HuH-7.5 (cell line): ENCODE measurements around the gene CNOT4.
A peak's percentile ranks its signal among the peaks of the same experiment; 100 is the strongest.
"Not testable (repeated sequence)": the region's sequence is repeated elsewhere in the genome, so short reads cannot be mapped to it uniquely, and the experiment has no call there.

Experiments
- DNase-seq: peaks from one replicate; pipeline ENCODE4 v3.0.0; 2011; ENCODE audit warnings: low spot score

CNOT4 gene

GRCh38 chr7:135512135-135512887 lies 2.4 kb upstream of the CNOT4 start:
- peak; percentile 31 for DNase-seq

- no peak for DNase-seq
Observed at GRCh38 chr7:135510592-135511183, 786 bp upstream of the CNOT4 start.

GRCh38 chr7:135509589-135509838 lies 388 bp downstream of the CNOT4 start:
- DNase-seq = no peak

GRCh38 chr7:135508883-135509588 lies 866 bp downstream of the CNOT4 start:
- DNase-seq = peak; percentile 15

- no peak for DNase-seq
Observed at GRCh38 chr7:135501402-135501801, 8.5 kb downstream of the CNOT4 start.

DNA sequence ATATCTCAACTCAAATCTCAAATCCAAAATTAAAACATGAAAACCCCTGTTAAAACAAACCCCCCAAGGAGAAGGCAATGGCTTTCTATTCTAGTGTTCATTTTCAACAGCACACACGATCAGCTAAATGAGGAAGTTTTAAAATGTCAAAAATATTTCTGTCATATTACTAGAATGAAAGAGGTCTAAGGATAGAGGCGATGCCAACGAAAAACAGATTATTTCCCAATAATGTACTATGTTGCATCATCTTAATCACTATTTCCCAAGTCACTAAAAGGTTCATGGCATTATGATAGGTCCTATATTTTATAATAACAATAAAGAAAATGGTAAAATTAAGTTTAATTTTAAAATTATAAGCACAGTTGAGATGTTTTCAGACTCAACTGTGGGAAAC lies 10.1 kb downstream of the CNOT4 start:
- DNase-seq = no peak

DNA sequence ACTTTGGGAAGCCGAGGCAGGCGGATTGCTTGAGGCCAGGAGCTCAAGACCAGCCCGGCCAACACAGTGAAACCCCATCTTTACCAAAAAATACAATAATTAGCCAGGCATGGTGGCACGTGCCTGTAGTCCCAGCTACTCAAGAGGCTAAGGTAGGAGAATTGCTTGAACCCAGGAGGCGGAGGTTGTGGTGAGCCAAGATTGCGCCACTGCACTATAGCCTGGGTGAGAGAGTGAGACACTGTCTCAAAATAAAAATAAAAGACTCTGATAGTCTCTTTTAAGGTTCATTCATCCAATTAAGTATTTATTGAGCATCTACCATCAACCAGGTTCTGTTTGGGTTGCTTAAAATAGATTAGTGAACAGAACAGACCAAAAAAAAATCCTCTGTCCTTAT lies 12.7 kb downstream of the CNOT4 start:
- not testable (repeated sequence) for DNase-seq

DNA sequence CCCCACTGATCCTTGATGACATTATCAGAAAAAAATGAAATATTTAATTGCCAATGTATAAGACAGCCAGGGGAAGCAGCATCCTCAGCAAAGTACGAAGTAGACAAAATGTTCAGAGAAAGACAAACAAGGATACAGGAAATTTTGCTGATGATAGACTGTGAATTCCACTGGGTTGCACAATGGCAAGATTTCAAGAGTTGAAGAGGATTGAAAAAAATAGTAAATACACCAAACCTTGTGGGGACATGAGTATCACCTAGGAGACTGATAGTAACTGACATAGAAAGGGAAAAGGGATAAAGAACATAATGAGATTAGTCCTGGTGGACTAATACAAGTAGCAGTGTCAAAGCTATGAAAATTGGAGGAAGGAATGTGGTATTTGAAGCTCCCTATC lies 16.5 kb downstream of the CNOT4 start:
- no peak for DNase-seq

DNA sequence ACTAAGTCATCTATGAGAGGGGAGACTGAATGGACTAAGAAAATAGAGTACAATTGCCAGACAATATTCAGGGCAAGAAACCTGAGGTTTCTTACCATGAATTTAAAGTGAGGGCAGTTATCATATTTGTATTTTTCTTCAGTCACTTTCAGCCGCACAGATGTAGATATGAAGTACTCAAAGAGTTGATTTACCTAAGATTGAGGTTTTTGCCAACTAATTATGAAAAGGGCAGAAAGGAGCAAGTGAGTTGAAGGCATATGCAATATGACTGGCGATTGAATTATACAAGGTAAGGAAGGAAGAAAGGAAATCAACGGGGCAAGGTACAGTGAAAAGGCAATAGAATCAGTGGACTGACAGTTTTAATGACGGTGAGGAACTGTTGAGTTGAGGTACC lies 17.8 kb downstream of the CNOT4 start:
- no peak for DNase-seq

DNA sequence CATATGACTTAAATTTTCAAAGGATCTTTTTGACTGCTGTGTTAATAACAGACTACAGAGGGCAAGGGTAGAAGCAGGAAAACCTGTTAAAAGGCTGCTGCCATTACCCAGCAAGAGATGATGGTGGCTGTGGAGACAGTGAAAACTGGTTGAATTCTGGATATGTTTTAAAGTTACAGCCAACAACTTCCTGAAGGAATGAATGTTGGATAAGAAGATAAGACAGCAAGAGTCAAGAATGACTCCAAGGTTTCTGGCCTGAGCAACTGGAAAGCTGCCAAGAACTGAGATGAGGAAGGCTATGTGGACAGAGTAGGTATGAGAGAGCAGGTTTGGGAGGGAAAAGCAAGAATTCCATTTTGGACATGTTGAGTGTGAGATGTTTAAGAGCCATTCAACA lies 19.1 kb downstream of the CNOT4 start:
- no peak for DNase-seq

DNA sequence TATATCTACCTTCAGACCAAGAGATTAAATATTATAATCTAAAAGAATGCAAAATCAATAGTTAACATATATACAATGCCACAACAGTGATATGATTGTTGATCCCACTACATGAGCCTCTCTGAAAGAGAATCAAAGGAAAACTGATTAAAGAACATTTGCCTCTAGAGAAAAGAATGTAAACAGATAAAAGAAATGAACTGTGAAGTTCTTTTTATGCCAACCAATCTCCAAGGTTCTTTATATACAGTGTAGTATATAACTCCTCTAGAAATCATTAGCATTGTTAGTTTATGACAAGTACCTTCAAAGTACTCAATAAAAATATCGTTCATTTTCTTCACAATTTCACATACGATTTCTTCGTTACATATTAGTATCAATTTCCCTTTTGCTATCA lies 20.1 kb downstream of the CNOT4 start:
- no peak for DNase-seq

- DNase-seq = no peak
Observed at GRCh38 chr7:135486261-135486920, 23.5 kb downstream of the CNOT4 start.

DNA sequence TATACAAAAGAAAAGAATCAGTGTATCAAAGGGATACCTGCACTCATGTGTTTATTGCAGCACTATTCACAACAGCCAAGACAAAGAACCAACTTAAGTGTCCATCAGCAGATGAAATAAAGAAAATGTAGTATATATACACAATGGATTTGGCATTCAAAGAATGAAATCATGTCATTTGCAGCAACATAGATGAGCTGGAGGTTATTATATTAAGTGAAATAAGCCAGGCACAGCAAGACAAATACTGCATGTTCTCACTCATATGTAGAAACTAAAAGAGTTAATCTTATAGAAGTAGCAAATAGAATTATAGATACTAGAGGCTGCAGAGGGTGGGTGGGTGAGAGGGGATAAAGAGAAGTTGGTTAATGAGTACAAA lies 28.3 kb downstream of the CNOT4 start:
- DNase-seq = no peak

GRCh38 chr7:135480966-135481597 lies 28.8 kb downstream of the CNOT4 start:
- no peak for DNase-seq

DNA sequence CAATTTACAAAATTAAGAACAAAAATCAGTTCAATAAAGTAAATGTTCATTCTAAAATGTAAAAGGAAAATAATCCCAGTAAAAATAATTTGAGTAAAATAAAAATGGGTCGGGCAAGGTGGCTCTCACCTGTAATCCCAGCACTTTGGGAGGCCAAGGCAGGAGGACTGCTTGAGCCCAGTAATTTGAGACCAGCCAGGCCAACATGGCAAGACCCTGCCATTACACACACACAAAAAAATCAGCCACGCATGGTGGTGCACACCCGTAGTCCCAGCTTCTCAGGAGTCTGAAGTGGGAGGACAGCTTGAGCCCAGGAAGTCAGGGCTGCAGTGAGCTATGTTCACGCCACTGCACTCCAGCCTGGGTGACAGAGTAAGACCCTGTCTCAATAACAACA lies 34.4 kb downstream of the CNOT4 start:
- DNase-seq = no peak

- DNase-seq = not testable (repeated sequence)
Observed at GRCh38 chr7:135469705-135470104, 40.2 kb downstream of the CNOT4 start.

GRCh38 chr7:135467207-135467711 lies 42.6 kb downstream of the CNOT4 start:
- no peak for DNase-seq

- no peak for DNase-seq
Observed at GRCh38 chr7:135466442-135467206, 43.3 kb downstream of the CNOT4 start.

DNA sequence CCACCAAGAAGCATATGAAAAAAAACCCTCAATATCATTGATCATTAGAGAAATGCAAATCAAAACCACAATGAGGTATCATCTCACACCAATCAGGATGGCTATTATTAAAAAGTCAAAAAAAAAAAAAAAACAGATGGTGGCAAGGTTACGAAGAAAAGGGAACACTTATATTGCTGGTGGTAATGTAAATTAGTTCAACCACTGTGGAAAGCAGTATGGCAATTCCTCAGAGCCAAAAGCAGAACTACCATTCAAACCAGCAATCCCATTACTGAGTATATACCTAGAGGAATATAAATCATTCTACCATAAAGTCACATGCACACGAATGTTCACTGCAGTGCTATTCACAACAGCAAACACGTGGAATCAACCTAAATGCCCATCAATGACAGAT lies 46.0 kb downstream of the CNOT4 start:
- no peak for DNase-seq

DNA sequence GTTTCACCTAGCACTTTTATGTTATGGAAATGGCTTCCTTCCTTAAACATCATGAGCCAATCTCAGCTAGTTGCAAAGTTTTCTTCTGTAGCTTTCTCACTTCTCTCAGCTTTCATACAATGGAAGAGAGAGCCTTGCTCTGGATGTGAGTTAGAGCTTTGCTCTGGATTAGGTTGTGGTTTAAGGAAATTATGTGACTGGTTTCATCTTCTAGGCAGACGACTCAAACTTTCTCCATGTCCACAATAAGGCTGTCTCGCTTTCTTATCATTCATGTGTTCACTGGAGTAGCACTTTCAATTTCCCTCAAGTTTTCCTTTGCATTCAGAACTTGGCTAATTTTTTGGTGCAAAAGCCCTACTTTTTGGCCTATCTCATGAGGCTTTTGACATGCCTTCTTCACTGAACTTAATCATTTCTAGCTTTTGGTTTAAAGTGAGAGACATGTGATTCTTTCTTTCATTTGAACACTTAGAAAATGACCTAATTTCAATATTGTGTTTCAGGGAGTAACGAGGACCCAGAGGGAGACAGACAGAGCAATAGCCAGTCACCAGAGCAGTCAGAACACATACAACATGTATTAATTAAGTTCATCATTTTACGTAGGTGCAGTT lies 49.8 kb downstream of the CNOT4 start:
- no peak for DNase-seq

DNA sequence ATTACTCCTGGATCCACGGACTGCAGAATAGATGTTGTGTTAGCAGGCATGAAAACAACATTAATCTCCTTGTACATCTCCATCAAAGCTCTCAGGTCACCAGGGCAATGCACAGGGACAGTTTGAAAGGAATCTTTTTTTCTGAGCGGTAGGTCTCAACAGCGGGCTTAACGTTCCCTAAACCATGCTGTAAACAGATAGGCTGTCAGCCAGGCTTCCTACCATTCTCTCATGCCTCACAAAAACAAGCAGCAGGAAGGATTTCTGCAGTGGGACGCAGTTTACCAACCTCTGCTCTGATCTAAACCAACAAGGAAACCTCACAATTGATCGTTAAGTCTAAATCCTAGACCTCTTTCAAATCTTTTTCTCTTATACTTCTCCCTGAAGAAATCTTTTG lies 50.8 kb downstream of the CNOT4 start:
- DNase-seq = no peak
